Measurements from ENCODE around the gene FAM13B. TPM values are rescaled to one million over a fixed set of nuclear protein-coding genes. Genes with fewer than 3 reads are reported as not detected.

The FAM13B gene
- total and polyA plus RNA-seq, 2 experiments from 2014 or later, result 8.1 to 22.7 TPM

DNA sequence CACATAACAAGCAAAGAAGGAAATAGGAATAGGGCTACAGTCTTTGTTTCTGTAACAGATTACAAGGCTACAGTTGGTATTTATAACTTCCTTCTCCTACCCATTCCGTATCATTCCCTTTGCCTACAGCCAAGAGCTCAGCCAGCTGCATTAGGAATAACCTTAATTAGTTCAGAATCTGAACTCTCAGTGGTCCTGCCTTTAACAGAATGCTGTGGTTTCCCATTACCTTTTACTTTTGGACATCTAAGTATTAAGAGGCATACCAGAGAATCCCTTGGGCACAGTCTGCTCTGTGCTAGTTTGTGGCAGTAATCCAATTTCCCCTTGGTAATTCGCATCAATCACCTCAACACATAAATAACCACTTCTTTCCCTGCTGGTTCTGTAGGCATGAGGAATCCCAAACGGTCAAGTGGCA, 99.4 kb downstream of the FAM13B start:
- H3K27ac ChIP-seq, result no peak overlapping the region
- no peaks in the 10 kb centered on the region for H3K36me3 ChIP-seq (replicated peaks; ENCODE audit: insufficient read depth, low read depth)
- no peaks in the 10 kb centered on the region for H3K79me2 ChIP-seq
- no peak overlapping the region for H2AFZ ChIP-seq
- no peaks in the 10 kb centered on the region for H4K20me1 ChIP-seq (ENCODE audit: insufficient read depth, poor library complexity, severe bottlenecking)
- 66% methylated on average over 3 of the region's 3 CpGs for whole genome bisulfite sequencing (ENCODE audit: low lambda C conversion rate, missing lambda C conversion rate)
- no peak for TF ChIP-seq EZH2 (IDR thresholded peaks at IDR 0.05; ENCODE audit: borderline replicate concordance)
- TF ChIP-seq, protein P1, sequence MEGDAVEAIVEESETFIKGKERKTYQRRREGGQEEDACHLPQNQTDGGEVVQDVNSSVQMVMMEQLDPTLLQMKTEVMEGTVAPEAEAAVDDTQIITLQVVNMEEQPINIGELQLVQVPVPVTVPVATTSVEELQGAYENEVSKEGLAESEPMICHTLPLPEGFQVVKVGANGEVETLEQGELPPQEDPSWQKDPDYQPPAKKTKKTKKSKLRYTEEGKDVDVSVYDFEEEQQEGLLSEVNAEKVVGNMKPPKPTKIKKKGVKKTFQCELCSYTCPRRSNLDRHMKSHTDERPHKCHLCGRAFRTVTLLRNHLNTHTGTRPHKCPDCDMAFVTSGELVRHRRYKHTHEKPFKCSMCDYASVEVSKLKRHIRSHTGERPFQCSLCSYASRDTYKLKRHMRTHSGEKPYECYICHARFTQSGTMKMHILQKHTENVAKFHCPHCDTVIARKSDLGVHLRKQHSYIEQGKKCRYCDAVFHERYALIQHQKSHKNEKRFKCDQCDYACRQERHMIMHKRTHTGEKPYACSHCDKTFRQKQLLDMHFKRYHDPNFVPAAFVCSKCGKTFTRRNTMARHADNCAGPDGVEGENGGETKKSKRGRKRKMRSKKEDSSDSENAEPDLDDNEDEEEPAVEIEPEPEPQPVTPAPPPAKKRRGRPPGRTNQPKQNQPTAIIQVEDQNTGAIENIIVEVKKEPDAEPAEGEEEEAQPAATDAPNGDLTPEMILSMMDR (IDR thresholded peaks at IDR 0.05; ENCODE audit: poor library complexity), result no peak
- no peak for TF ChIP-seq EZH2phosphoT487 (IDR thresholded peaks at IDR 0.05; ENCODE audit: low read depth, severe bottlenecking, unreplicated experiment)
- no peak overlapping the region for H3K4me2 ChIP-seq
- H3K4me3 ChIP-seq, result no peak overlapping the region
- DNase-seq (ENCODE audit: low spot score), result no peak
- no peaks in the 10 kb centered on the region for H3K9me3 ChIP-seq (ENCODE audit: low read depth)
- no peaks in the 10 kb centered on the region for H3K27me3 ChIP-seq
- H3K9me2 ChIP-seq (replicated peaks; ENCODE audit: insufficient read depth), result no peaks in the 10 kb centered on the region
- no peaks in the 10 kb centered on the region for H3K4me1 ChIP-seq (ENCODE audit: insufficient read depth)

DNA sequence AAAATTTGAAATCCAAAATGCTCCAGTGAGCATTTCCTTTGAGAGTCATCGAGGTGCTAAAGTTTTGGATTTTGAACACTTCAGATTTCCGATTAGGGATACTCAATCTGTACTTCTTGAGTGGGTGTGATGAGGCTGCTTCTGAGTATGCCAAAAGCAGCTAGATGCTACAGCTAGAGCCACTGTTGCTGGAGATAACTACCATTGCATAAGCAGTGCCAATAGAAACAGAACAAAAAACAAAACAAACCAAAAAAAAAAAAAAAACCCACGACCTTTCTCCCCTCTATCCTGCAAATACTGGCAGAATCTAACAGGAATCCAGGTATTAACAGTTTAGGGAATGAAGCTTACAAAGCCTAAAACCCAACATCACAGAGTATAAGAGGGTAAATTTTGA, 100.1 kb downstream of the FAM13B start:
- H2AFZ ChIP-seq, result no peak overlapping the region
- H3K9me2 ChIP-seq (replicated peaks; ENCODE audit: insufficient read depth), result no peaks in the 10 kb centered on the region
- 84% methylated on average over 3 of the region's 3 CpGs for WGBS (ENCODE audit: low lambda C conversion rate, missing lambda C conversion rate)
- H3K4me3 ChIP-seq, result no peak overlapping the region
- H3K27ac ChIP-seq, result no peak overlapping the region
- H3K36me3 ChIP-seq (replicated peaks; ENCODE audit: insufficient read depth, low read depth), result no peaks in the 10 kb centered on the region
- H3K79me2 ChIP-seq, result no peaks in the 10 kb centered on the region
- TF ChIP-seq, protein P1 (IDR thresholded peaks at IDR 0.05; ENCODE audit: poor library complexity), result no peak
- TF ChIP-seq EZH2phosphoT487 (IDR thresholded peaks at IDR 0.05; ENCODE audit: low read depth, severe bottlenecking, unreplicated experiment) (no peak), EZH2 (IDR thresholded peaks at IDR 0.05; ENCODE audit: borderline replicate concordance) (no peak)
- H3K4me2 ChIP-seq, result no peak overlapping the region
- no peaks in the 10 kb centered on the region for H3K9me3 ChIP-seq (ENCODE audit: low read depth)
- H3K27me3 ChIP-seq, result no peaks in the 10 kb centered on the region
- no peaks in the 10 kb centered on the region for H3K4me1 ChIP-seq (ENCODE audit: insufficient read depth)
- no peak for DNase-seq (ENCODE audit: low spot score)
- no peaks in the 10 kb centered on the region for H4K20me1 ChIP-seq (ENCODE audit: insufficient read depth, poor library complexity, severe bottlenecking)

DNA sequence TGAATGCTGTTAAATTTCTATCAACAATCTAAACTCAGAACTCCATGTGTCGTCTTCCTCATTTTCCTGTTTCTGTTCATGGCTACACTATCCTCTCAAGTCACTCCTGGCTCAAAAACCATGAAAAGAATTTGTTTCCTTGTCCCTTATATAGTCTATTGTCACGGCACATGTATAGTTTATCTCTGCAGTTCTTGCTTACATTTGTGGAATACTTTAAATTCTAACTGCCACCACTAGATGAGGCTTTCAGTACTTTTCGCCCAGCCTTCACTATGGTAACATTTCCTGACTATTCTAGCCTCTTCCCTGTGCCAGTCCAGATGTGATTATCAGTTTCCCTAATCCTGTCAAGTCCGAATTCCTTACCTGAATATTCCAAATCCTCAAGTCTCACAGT, 109.0 kb downstream of the FAM13B start:
- Histone ChIP-seq H3K27ac (no peak overlapping the region), H3K9me2 (replicated peaks; ENCODE audit: insufficient read depth) (no peaks in the 10 kb centered on the region), H3K4me1 (ENCODE audit: insufficient read depth) (no peaks in the 10 kb centered on the region), H3K27me3 (no peaks in the 10 kb centered on the region), H3K4me2 (no peak overlapping the region), H3K4me3 (no peak overlapping the region), H3K79me2 (no peaks in the 10 kb centered on the region), H3K36me3 (replicated peaks; ENCODE audit: insufficient read depth, low read depth) (no peaks in the 10 kb centered on the region), H2AFZ (no peak overlapping the region), H4K20me1 (ENCODE audit: insufficient read depth, poor library complexity, severe bottlenecking) (no peaks in the 10 kb centered on the region), H3K9me3 (ENCODE audit: low read depth) (no peaks in the 10 kb centered on the region)
- peak; percentile 6 for DNase-seq (ENCODE audit: low spot score)
- WGBS (ENCODE audit: low lambda C conversion rate, missing lambda C conversion rate), result 51% methylated on average over 4 of the region's 4 CpGs
- TF ChIP-seq EZH2phosphoT487 (IDR thresholded peaks at IDR 0.05; ENCODE audit: low read depth, severe bottlenecking, unreplicated experiment) (no peak), EZH2 (IDR thresholded peaks at IDR 0.05; ENCODE audit: borderline replicate concordance) (no peak)
- TF ChIP-seq, protein P1 (IDR thresholded peaks at IDR 0.05; ENCODE audit: poor library complexity), result no peak

DNA sequence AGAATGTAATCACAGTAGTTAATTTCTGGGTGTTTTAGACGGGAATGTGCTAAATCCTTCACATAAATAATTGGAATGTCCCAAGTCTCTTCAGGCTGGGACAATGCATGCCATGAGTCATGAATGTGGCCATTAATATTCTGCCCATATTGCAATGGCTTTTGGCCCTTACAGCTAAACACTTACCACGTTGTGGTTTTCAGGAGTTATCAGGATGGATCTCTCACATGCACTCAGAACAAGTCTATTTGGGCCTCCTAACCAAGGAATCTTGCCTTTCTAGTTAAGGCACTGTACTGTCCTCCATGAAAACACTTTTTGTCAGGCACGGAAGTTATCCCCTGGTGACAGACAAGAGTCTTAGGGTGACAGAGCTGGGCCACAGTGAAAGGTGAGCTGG, 110.9 kb downstream of the FAM13B start:
- Histone ChIP-seq H3K36me3 (replicated peaks; ENCODE audit: insufficient read depth, low read depth) (no peaks in the 10 kb centered on the region), H4K20me1 (ENCODE audit: insufficient read depth, poor library complexity, severe bottlenecking) (no peaks in the 10 kb centered on the region), H3K9me3 (ENCODE audit: low read depth) (peaks cover 5% of the 10 kb centered on the region), H3K79me2 (no peaks in the 10 kb centered on the region), H3K27ac (no peak overlapping the region), H3K4me2 (no peak overlapping the region), H2AFZ (no peak overlapping the region), H3K9me2 (replicated peaks; ENCODE audit: insufficient read depth) (no peaks in the 10 kb centered on the region), H3K4me1 (ENCODE audit: insufficient read depth) (no peaks in the 10 kb centered on the region), H3K27me3 (no peaks in the 10 kb centered on the region), H3K4me3 (no peak overlapping the region)
- DNase-seq (ENCODE audit: low spot score), result no peak
- 75% methylated on average over 3 of the region's 3 CpGs for WGBS (ENCODE audit: low lambda C conversion rate, missing lambda C conversion rate)
- TF ChIP-seq EZH2phosphoT487 (IDR thresholded peaks at IDR 0.05; ENCODE audit: low read depth, severe bottlenecking, unreplicated experiment), result no peak
- TF ChIP-seq, protein P1 (IDR thresholded peaks at IDR 0.05; ENCODE audit: poor library complexity), result no peak
- no peak for TF ChIP-seq EZH2 (IDR thresholded peaks at IDR 0.05; ENCODE audit: borderline replicate concordance)

Measured in hepatocyte (in vitro differentiated cells).